Nephron (organoid): Measurements from ENCODE around the gene MYO15B.

Source experiments
- H3K27ac Mint-ChIP-seq, 3 experiments: 2 replicates each; pipeline ENCODE4 v1.8.0; 2020; ENCODE audit warnings: mixed read lengths in 3 of 3, mild to moderate bottlenecking in 2 of 3, moderate library complexity in 1 of 3
- H3K27me3 Mint-ChIP-seq: 2 replicates; pipeline ENCODE4 v1.8.0; 2021; ENCODE audit warnings: low read depth, mild to moderate bottlenecking, moderate library complexity, mixed read lengths
- H3K36me3 Mint-ChIP-seq: 2 replicates; pipeline ENCODE4 v1.8.0; 2020; ENCODE audit warnings: low read depth, mixed read lengths
- H3K4me1 Mint-ChIP-seq: 2 replicates; pipeline ENCODE4 v1.8.0; 2020; ENCODE audit warnings: mixed read lengths
- H3K4me3 Mint-ChIP-seq, 3 experiments: 2 replicates each; pipeline ENCODE4 v1.8.0; 2020; ENCODE audit warnings: mild to moderate bottlenecking in 3 of 3, mixed read lengths in 3 of 3, moderate library complexity in 2 of 3
- H3K9me3 Mint-ChIP-seq: 2 replicates; pipeline ENCODE4 v1.8.0; 2020; ENCODE audit warnings: mixed read lengths
- CTCF ChIP-seq, 3 experiments: fragments of 200-600 bp; sonication (generic); IDR thresholded peaks; one replicate each; pipeline ENCODE4 v1.5.0; 2021; ENCODE audit warnings: antibody characterized with exemption in 3 of 3; ENCODE audit not compliant: unreplicated experiment in 3 of 3

Gene MYO15B

DNA sequence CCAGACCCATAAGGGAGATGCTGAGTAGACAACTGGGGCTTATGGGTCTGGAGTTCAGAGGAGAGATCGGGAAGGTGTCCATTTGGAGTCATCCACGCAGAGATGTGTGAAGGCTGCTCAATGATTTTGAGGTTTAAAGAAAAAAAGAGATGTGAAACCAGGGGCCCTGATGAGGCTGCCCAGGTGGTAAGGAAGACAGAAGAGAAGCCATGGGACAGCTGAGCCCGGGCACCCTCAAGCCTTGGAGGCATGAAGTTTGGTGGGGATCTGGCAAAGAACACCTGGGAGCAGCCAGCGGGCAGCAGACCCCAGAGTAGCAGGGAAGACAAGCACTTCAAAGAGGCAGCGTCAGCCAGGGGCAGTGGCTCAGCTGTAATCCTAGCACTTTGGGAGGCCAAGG, 20.8 kb upstream of the MYO15B start:
- Mint-ChIP-seq H3K9me3 (no peaks in the 10 kb centered on the region), H3K27ac (no peak overlapping the region), H3K4me3 (no peak overlapping the region), H3K4me1 (peaks cover 5% of the 10 kb centered on the region), H3K27me3 (no peaks in the 10 kb centered on the region), H3K36me3 (peaks cover 5% of the 10 kb centered on the region)
- no peak for TF ChIP-seq CTCF (IDR thresholded peaks at IDR 0.05; ENCODE audit: unreplicated experiment in 3 of 3)

GRCh38 chr17:75568412-75569255, 19.0 kb upstream of the MYO15B start:
- H3K9me3 Mint-ChIP-seq, result no peaks in the 10 kb centered on the region
- peaks cover 5% of the 10 kb centered on the region for H3K36me3 Mint-ChIP-seq
- H3K4me3 Mint-ChIP-seq, result no peak overlapping the region
- TF ChIP-seq CTCF (IDR thresholded peaks at IDR 0.05; ENCODE audit: unreplicated experiment in 3 of 3), result no peak
- no peaks in the 10 kb centered on the region for H3K27me3 Mint-ChIP-seq
- H3K4me1 Mint-ChIP-seq, result peaks cover 5% of the 10 kb centered on the region
- H3K27ac Mint-ChIP-seq, result no peak overlapping the region

DNA sequence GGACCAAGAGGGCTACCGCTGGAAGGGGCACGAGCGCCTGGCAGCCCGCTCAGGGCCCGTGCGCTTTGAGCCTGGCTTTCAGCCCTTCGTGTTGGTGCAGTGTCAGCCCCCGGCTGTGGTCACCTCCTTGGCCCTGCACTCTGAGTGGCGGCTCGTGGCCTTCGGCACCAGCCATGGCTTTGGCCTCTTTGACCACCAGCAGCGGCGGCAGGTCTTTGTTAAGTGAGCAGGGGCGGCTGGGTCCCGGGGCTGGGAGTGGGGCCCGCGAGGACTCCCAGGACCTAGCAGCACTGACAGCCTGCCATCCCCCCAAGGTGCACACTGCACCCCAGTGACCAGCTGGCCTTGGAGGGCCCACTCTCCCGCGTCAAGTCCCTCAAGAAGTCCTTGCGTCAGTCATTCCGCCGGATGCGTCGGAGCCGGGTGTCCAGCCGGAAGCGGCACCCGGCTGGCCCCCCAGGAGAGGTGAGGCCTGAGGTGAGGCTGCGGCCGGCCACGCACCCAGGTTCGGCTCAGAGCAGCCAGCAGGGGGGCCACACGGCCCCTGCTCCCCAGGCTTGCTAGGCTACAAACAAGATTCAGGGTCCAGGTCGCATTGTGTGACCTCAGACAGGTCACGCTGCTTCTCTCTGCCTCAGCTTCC, 17.4 kb upstream of the MYO15B start:
- Mint-ChIP-seq H3K27me3 (no peaks in the 10 kb centered on the region), H3K4me3 (no peak overlapping the region), H3K4me1 (peaks cover 5% of the 10 kb centered on the region), H3K27ac (no peak overlapping the region), H3K9me3 (no peaks in the 10 kb centered on the region), H3K36me3 (peaks cover 5% of the 10 kb centered on the region)
- no peak for TF ChIP-seq CTCF (IDR thresholded peaks at IDR 0.05; ENCODE audit: unreplicated experiment in 3 of 3)

GRCh38 chr17:75570772-75571171, 16.8 kb upstream of the MYO15B start:
- Mint-ChIP-seq H3K4me3 (no peak overlapping the region), H3K27ac (no peak overlapping the region), H3K4me1 (peaks cover 5% of the 10 kb centered on the region)

DNA sequence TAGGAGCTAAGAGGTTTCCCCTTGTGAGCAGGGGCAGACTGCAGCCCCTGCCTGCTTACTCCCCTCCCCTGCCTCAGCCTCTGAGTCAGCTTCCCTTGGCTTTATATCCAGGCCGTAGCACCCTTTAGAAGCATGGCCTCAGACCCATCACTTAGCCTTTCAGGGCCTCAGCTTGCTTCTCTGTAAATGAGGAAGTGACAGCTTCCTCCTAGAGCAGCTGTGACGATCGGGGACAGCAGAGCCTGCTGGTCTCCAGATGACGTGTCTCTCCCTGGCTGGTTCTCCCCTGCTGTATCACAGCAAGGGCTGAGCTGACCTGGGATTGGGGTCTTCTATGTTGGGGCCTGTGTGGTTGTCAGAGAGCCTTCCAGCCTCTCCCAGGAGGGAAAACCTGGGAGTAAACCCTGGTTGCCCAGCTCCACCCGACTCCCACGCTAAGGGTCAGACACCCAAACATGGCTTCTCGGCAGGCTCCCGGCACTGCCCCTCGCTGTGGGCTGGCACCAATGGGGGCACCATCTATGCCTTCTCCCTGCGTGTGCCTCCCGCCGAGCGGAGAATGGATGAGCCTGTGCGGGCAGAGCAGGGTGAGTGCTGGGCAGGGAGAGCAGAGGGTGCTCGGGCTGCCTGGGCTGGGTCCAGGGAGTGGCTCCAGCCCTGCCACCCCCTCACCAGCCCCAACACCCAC, 16.3 kb upstream of the MYO15B start:
- Mint-ChIP-seq H3K27me3 (no peaks in the 10 kb centered on the region), H3K4me1 (peaks cover 5% of the 10 kb centered on the region), H3K4me3 (no peak overlapping the region), H3K36me3 (peaks cover 5% of the 10 kb centered on the region), H3K9me3 (no peaks in the 10 kb centered on the region), H3K27ac (no peak overlapping the region)
- TF ChIP-seq CTCF (IDR thresholded peaks at IDR 0.05; ENCODE audit: unreplicated experiment in 3 of 3), result no peak

More at GRCh38 chr17:75570772-75571171, 16.8 kb upstream of the MYO15B start:
- H3K9me3 Mint-ChIP-seq, result no peaks in the 10 kb centered on the region
- no peaks in the 10 kb centered on the region for H3K27me3 Mint-ChIP-seq
- no peak for TF ChIP-seq CTCF (IDR thresholded peaks at IDR 0.05; ENCODE audit: unreplicated experiment in 3 of 3)
- peaks cover 5% of the 10 kb centered on the region for H3K36me3 Mint-ChIP-seq
